ENCODE measurements around the gene NRDE2.
"Not testable (repeated sequence)": the region's sequence is repeated elsewhere in the genome, so short reads cannot be mapped to it uniquely, and the experiment has no call there.

Gene NRDE2

GRCh38 chr14:90239139-90239538, 92.6 kb downstream of the NRDE2 start:
- no peak overlapping the region for H3K4me3 ChIP-seq (replicated peaks; ENCODE audit: low read depth, low read length)
- TF ChIP-seq CTCF (IDR thresholded peaks at IDR 0.05; ENCODE audit: low read length, missing control alignments): no peak
- peak; percentile 10 for DNase-seq (ENCODE audit: low read depth)

- peak; percentile 68 for DNase-seq (ENCODE audit: low read depth)
- TF ChIP-seq CTCF (IDR thresholded peaks at IDR 0.05; ENCODE audit: low read length, missing control alignments): peak; percentile 79
- H3K4me3 ChIP-seq (replicated peaks; ENCODE audit: low read depth, low read length): no peak overlapping the region
These were observed 96.4 kb downstream of the NRDE2 start for GRCh38 chr14:90235179-90235976.

GRCh38 chr14:90229942-90230341, 101.8 kb downstream of the NRDE2 start:
- not testable (repeated sequence) for DNase-seq (ENCODE audit: low read depth); H3K4me3 ChIP-seq (replicated peaks; ENCODE audit: low read depth, low read length)

- DNase-seq (ENCODE audit: low read depth): no peak
- H3K4me3 ChIP-seq (replicated peaks; ENCODE audit: low read depth, low read length): no peak overlapping the region
- TF ChIP-seq CTCF (IDR thresholded peaks at IDR 0.05; ENCODE audit: low read length, missing control alignments): no peak
These were observed 103.3 kb downstream of the NRDE2 start for GRCh38 chr14:90228478-90228877.
